Stimulated activated CD4-positive, alpha-beta T cell treated with anti-CD3 and anti-CD28 coated beads, TNF-alpha, amount 100 ng/mL, for 48 hours (primary cell): ENCODE measurements around the gene SCARF2.
"Not testable (repeated sequence)": the region's sequence is repeated elsewhere in the genome, so short reads cannot be mapped to it uniquely, and the experiment has no call there.

Experiments used
- DNase-seq, 3 donors: peaks; one replicate each; pipeline ENCODE4 v3.0.0-alpha.2; 2020; ENCODE audit warnings: low read depth in 3 of 3

The SCARF2 gene

GRCh38 chr22:20392983-20393704 lies 44.5 kb downstream of the SCARF2 start:
- no peak for DNase-seq

DNA sequence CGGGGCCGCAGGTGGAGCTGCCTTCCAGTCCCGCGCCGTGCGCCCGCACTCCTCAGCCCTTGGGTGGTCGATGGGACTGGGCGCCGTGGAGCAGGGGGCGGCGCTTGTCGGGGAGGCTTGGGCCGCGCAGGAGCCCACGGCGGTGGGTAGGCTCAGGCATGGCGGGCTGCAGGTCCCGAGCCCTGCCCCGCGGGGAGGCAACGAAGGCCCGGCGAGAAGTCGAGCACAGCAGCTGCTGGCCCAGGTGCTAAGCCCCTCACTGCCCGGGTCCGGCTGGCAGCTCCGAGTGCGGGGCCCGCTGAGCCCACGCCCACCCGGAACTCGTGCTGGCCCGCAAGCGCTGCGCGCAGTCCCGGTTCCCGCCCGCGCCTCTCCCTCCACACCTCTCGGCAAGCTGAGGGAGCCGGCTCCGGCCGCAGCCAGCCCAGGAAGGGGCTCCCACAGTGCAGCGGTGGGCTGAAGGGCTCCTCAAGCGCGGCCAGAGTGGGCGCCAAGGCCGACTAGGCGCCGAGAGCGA lies 45.2 kb downstream of the SCARF2 start:
- DNase-seq, result not testable (repeated sequence)

DNA sequence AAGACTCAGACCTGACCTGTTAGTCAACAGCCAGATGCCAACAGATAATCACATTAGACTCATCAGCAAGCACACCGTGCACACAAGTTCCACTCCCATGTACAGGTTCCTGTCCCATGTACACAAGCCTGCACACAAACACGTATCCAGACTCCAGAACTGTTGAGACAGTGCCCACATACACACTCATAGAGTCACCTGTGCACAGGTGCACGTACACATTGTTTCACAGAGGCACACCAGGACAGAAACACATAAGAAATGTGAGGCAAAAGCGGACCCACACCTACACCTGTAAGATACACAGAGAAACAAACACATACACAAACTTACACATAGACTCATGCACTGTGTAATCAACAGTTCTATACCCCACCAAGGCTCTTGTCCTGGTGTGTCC lies 46.4 kb downstream of the SCARF2 start:
- DNase-seq, result no peak

DNA sequence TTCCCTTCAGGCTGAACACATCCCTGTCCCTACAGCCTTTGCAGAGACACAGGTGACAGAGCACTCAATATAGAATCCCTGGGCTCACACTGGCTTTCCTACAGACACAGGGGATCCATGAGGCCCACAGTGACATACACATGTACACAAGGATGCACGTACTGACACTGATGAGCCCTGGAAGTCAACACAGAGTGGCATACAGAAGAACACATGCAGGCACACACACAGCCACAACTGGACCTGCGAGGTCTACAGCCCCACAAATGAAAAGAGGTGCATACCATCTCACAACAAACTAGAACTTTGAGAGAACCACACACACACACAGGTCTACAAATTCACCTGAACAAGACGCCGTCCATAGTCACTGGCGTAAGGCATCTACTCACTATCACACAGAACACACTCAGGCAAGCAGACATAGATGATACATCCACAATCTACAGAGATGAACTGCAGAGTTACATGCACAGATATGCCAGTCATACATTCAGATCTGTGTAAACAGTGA lies 47.2 kb downstream of the SCARF2 start:
- no peak for DNase-seq

DNA sequence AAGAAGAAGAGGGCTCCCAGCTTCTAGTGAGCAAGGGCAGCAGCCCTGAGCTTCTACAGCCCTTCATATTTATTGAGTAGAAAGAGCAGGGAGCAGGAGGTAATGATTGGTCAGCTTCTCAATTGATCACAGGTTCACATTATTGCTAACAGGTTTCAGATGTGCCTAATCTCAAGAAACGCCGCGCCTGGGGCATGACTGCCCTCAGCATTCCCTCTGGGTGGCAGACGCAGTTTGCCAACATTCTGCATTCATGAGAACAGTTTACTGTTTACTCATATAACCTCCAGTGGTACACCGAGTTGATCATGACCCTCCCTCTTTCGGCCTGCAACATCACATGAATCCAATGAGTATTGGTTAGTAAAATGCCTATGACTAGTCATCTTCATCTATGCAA lies 48.3 kb downstream of the SCARF2 start:
- no peak for DNase-seq

GRCh38 chr22:20388200-20388599 lies 49.4 kb downstream of the SCARF2 start:
- no peak for DNase-seq

- no peak for DNase-seq
Measured at GRCh38 chr22:20386972-20387371, 50.7 kb downstream of the SCARF2 start.

GRCh38 chr22:20386336-20386735 lies 51.3 kb downstream of the SCARF2 start:
- no peak for DNase-seq

DNA sequence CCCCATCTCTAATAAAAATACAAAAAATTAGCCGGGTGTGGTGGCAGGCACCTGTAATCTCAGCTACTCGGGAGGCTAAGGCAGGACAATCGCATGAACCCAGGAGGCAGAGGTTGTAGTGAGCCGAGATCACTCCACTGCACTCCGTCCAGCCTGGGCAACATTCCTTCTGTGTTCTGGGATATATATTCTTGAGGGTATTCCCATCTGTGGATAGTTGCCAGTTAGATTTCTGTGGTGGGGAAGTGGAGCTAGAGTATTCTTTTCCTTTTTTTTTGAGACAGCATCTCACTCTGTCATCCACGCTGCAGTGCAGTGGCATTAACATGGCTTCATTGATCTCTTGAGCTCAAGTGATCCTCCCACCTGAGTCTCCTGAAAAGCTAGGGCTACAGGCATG lies 52.8 kb downstream of the SCARF2 start:
- no peak for DNase-seq

DNA sequence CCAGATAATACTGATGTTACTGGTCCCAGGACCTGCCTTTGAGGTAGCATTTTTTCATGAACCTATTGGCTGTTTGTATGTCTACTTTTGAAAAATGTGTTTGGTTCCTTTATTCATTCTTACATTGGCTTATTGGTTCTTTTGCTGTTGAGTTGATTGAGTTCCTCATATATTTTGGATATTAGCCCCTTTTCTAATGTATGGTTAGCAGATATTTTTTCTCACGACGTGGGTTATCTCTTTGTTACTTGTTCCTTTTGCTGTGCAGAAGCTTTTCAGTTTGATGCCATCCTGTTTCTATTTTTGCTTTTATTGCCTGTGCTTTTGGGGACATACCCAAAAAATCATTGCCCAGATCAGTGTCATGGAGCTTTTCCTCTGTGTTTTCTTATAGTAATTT lies 53.5 kb downstream of the SCARF2 start:
- DNase-seq, result no peak

GRCh38 chr22:20383538-20383937 lies 54.1 kb downstream of the SCARF2 start:
- DNase-seq, result no peak

GRCh38 chr22:20380486-20380885 lies 57.1 kb downstream of the SCARF2 start:
- DNase-seq, result no peak

GRCh38 chr22:20378684-20379083 lies 58.9 kb downstream of the SCARF2 start:
- DNase-seq, result not testable (repeated sequence)

- no peak for DNase-seq
Measured at GRCh38 chr22:20378110-20378509, 59.5 kb downstream of the SCARF2 start.

DNA sequence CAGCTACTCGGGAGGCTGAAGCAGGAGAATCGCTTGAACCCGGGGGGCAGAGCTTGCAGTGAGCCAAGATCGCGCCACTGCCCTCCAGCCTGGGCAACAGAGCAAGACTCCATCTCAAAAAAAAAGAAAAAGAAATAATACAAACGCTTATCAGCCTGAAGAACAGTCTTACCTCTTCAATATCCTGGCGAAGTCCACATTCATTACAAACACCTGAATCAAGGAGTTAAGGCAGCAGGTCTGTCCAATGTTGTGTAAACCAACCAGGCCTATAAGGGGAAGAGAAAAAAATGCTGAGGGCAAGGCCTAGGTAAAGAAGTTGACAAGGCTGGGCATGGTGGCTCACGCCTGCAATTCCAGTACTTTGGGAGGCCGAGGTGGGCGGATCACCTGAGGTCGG lies 60.6 kb downstream of the SCARF2 start:
- DNase-seq, result not testable (repeated sequence)

GRCh38 chr22:20376281-20376680 lies 61.3 kb downstream of the SCARF2 start:
- not testable (repeated sequence) for DNase-seq
